ENCODE results near the gene ANKRD6.
A peak's percentile ranks its signal among the peaks of the same experiment; 100 is the strongest.

Gene ANKRD6

DNA sequence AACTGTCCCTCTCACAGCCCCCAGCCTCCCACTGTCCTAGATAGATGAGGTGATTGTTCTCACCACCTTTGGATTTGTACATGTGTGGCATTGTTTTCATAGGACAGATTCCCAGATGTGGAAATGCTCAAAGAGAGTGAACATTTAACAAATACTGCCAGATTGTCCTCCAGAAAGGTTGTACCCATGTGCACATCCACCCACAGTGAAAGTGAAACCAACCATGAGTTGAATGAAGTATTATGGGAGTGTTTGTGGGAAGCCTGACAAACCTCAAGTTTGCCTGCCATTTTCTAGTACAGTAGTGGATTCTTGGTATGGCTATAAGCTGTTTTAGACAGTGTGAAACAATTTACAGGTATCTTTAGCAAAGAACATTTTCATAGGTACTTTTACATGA lies 42.7 kb downstream of the ANKRD6 start:
- no peak for DNase-seq

DNA sequence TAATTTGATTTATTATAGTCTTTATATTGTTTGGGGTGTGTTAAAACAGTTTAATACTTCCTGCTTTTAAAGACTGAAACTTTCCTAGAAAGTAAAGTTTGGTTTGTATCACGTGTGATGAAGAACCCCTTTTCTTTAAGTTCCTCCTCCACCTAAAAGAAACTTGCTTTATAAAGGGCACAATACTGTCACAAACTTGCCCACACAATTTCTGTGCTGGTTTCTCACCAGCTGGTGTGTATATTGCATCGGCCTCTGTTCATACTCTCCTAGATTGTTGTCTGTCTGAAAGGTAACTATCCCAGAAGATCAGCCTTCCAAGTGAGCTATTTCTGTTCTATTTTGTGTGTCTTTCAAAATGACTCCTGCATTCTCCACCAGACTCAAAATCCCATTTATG lies 46.9 kb downstream of the ANKRD6 start:
- DNase-seq = no peak

DNA sequence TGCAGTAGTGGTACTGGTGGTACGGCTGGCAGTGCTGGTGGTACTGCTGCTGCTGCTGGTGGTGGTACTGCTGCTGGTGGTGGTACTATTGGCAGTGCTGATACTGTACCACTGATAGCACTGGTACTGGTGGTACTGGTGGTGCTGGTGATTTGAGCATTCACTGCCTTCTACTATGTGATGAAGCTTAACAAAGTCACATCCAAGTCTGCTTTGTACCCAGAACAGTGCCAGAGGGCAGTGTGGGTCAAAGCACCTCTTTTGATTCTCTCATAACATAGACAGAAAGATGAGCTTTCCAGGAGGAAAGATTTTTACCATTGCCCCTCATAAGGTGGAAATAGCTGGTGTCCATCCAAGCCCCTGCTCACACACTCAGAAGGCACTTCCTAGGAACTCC lies 48.7 kb downstream of the ANKRD6 start:
- DNase-seq = no peak

DNA sequence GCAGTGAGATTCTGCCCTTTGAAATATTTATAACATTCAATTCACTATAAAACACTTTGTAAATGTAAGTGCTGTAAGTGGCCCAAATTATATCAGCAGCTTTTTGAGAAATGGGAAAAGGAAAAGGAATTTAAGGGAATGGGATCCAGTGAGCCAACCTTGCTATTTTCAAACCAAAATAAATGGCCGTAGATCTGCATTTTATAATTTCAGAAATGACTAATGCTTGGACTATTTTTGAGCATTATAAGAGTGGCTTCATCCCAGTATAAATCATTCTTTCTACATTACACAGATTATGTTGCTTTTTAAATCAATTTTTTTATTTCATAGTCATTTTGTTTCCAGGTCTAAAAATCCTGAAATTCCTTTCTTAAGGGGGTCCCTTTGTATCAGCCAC lies 49.2 kb downstream of the ANKRD6 start:
- no peak for DNase-seq

DNA sequence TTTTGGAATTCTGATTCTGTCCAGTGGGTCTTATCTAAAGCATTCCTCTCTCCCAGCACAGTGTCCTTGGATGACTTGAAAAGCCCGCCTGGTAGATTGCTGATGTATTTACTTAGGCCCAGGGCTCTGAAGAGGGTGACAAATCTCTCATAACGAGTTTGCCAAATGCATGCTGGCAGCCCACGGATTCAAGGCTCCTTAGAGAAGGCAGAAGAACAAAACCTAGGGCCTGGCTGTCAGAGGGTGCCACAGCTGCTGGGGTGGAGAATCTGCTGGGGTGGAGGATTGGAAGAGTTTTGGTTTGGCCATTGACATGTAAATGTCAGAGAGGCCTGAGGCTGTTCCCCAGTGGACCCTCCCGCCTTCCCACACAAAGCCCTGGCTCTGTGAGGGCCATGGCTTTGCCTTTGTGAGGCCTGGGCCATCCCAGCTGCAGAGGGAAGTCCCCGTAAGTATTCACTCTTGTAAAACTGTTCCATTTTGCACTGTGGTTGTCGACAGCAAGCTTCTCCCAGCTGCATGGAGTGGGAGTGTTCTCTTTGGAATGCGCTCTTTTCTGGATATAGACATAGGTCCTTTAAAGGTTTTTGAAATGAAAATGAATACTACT lies 50.3 kb downstream of the ANKRD6 start:
- DNase-seq = no peak

GRCh38 chr6:89485320-89485719 lies 52.4 kb downstream of the ANKRD6 start:
- DNase-seq = no peak

DNA sequence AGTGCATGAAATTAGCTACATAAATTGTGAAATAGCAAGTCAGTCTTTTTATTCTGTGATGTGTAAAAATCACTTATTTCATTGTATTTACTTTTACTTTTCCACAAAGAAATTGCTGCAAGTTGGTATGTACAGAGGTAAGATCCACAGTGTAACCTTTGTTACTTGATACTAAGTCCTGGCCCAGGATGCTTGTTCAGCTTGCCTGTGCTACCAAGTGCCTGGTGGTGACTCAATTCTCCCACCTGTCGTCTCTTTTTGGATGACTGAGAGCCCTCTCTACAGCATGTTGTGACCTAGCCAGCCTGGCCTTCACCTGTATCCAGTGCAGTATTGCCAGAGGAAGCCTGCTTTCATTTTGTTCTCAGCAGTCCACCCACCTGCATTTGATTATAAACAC lies 54.9 kb downstream of the ANKRD6 start:
- peak in 1 of 2 experiments; percentile 17 for DNase-seq

DNA sequence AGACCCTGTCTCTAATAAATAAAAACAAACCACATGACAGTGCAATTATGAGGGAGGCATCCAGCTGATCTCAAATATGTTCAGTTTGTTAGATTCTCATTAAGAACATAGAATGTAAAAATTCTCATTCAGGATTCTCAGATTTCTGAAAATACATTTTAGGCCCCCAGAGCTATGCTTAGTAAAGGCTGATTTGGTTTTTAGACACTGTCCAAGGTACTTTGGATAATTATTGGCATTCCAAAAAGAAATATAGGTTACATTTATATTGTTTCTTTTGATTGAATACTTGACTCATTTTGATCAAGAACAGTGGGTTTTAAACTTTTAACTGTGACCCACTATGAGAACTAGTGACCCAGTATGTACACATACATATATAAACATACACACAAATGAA lies 55.5 kb downstream of the ANKRD6 start:
- DNase-seq = no peak

GRCh38 chr6:89489078-89489477 lies 56.1 kb downstream of the ANKRD6 start:
- DNase-seq = no peak

GRCh38 chr6:89492025-89492640 lies 59.2 kb downstream of the ANKRD6 start:
- no peak for DNase-seq

- no peak for DNase-seq
Observed at GRCh38 chr6:89494131-89494793, 61.3 kb downstream of the ANKRD6 start.

GRCh38 chr6:89495961-89496535 lies 63.1 kb downstream of the ANKRD6 start:
- no peak for DNase-seq

- DNase-seq = no peak
Observed at GRCh38 chr6:89500611-89501010, 67.7 kb downstream of the ANKRD6 start.

- no peak for DNase-seq
Observed at GRCh38 chr6:89501222-89501621, 68.3 kb downstream of the ANKRD6 start.

DNA sequence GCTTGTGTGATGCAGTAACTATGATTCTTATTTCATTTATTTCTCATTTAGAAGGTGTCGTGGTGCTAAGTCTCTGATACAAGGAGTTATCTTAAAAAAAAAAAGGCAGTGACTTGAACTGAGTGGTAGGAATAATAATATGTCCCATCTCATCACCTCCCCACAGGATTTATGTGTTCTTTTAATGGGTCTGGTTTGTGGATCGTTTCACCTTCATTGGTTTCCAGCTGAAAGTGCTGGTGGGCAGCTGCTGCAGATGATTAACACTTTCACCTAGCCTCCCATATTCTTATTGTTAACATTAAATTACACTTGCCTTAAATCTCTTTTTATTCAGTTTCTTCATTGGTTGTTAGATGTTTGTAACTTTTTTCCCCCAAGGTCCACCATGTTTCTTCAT lies 68.8 kb downstream of the ANKRD6 start:
- DNase-seq = no peak

DNA sequence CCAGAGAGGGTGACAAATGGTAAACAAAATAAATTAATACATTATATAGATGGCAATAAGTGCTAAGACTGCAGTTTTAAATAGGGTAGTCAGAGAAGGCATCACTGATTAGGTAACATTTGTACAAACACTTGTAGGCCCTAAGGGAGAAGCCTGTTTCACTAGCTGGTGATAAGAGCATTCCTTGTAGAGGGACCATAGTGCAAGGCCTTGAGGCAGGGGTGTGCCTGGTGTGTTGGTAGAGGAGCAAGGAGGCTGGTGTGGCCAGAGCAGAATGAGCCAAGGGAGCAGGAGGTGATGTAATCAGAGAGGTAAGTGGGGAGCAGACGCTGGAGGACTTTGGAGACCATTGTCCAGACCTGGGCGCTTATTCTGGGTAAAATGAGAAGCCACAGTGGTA lies 70.7 kb downstream of the ANKRD6 start:
- no peak for DNase-seq

DNA sequence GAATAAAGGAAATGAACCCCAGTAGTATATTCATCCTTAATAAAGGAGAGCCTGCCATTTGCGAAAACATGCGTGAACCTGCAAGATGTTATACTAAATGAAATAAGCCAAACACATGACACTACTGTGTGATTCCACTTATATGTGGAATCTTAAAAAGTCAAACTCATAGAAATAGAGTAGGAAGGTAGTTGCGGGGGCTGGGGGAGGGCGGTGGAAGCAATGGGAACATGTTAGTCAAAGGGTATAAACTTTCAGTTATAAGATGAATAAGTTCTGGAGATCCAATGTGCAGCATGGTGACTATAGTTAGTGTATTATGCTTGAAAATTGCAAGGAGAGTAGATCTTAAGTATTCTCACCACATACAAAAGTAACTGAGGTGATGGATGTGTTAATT lies 72.9 kb downstream of the ANKRD6 start:
- DNase-seq = no peak

- DNase-seq = no peak
Observed at GRCh38 chr6:89506716-89507617, 74.0 kb downstream of the ANKRD6 start.

- no peak for DNase-seq
Observed at GRCh38 chr6:89508755-89509563, 76.0 kb downstream of the ANKRD6 start.

DNA sequence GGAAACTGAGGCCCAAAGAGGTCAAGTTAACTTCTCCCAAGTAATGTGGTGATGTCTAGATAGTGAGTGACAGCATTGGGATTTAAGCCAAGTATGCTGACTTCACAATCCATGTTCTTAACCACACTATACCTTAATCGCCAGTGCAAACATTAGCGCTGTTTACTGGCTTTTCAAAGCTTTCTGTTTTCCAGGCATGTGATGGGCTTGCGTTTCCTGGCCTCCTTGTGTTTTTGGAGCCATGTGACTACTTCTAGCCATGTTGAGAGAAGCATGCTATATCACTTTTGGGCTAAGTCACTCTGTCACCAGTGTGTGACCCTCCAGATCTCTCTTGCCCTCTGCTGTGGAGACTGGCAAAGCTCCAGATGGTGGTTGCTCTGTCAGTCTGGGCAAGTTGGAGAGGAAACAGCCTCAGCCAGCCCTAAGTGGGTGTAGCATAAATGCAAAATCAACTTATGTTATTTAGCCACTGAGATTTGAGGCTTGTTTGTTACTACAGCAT lies 76.9 kb downstream of the ANKRD6 start:
- no peak for DNase-seq

DNA sequence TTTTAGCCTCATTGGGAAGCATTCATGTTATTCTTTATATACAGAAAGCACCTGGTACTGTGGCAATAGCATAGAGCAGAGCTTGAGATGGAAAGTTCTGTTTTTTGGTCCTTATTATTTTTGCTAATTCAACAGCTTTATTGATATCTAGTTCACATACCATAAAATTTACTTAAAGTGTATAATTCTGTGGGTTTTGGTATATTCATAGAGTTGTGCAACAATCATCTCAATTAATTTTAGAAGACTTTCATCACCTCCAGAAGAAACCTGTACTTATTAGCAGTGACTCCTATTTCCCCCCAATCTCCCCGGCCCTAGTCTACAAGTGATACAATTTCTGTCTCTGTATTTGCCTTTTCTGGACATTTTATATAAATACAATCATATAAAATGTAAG lies 77.4 kb downstream of the ANKRD6 start:
- no peak for DNase-seq
